ENCODE data around the gene ADARB1. TPM values are rescaled to one million over a fixed set of nuclear protein-coding genes. Genes with fewer than 3 reads are reported as not detected.

ADARB1 gene
- total and polyA plus RNA-seq, 2 of the 8 experiments (the other 6 are each of a cell fraction or from before 2014, with no cell fraction given) = 4.7 to 14.9 TPM

- TF ChIP-seq RFX5 (IDR thresholded peaks at IDR 0.05; ENCODE audit: borderline replicate concordance, low read depth, low read length) (no peak), EGR1 (IDR thresholded peaks at IDR 0.05; ENCODE audit: borderline replicate concordance, low read depth, low read length) (no peak), CHD7 (IDR thresholded peaks at IDR 0.05; ENCODE audit: insufficient replicate concordance, low read length) (no peak)
These were observed 73.3 kb downstream of the ADARB1 start (continued) for GRCh38 chr21:45147473-45148315.

Measured in H1 (cell line).